Mesangial cell (primary cell): Measurements from ENCODE around the gene SCG2. TPM values are rescaled to one million over a fixed set of nuclear protein-coding genes. Genes with fewer than 3 reads are reported as not detected.

Experiments used
- total RNA-seq: library from RNA; depleted of rRNA; stranded (reverse); fragments of >200 nt; gene quantifications from 2 replicates; pipeline ENCODE4 v1.2.3, GENCODE V29; 2015

The SCG2 gene, protein sequence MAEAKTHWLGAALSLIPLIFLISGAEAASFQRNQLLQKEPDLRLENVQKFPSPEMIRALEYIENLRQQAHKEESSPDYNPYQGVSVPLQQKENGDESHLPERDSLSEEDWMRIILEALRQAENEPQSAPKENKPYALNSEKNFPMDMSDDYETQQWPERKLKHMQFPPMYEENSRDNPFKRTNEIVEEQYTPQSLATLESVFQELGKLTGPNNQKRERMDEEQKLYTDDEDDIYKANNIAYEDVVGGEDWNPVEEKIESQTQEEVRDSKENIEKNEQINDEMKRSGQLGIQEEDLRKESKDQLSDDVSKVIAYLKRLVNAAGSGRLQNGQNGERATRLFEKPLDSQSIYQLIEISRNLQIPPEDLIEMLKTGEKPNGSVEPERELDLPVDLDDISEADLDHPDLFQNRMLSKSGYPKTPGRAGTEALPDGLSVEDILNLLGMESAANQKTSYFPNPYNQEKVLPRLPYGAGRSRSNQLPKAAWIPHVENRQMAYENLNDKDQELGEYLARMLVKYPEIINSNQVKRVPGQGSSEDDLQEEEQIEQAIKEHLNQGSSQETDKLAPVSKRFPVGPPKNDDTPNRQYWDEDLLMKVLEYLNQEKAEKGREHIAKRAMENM
- under 0.01 and 1.1 TPM in 2 replicates for total RNA-seq

DNA sequence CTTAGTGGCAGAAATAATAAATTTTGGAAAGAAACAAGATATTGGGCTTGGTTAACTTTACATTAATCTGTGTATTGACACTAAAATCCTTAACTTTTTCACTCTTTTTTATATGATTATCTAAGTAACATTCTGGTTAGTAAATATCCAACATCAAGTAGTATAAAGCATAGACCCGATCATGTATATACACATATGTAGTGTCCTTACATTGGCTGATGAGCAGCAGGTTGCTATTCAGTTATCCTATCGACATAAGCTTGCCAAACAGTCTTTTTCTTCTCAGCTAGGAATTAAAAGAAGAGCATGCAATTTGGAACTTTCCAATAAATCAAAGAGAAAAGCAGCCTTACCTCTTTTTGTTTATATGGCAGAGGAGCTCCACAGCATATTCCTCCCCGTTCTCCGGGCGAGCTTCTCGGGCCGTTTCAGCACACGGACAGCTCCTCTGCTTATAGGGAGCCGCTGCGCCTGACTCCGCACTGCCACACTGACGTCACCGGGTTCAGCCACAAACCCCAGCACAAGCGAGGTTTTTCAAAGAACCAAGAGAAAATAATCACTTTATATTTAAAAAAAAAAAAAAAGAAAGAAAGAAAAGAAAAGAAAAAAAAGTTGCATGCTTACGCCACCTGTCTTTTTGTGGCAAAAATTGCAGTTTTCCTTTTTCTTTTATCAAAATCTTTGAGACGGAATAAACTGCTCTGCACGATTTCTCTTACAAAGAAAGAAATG lies at the start of gene SCG2:
SCG2 (minus strand) TSS at position 430 of the 735 bp plus-strand sequence. CDS start 3,079 bp downstream, outside the sequence.

Other genes starting within 250 kb of the SCG2 start
- 17.8 and 26.5 TPM in 2 replicates for gene AP1S3, start 235.2 kb upstream of the SCG2 start, total RNA-seq